ENCODE measurements around the gene RAB27B.
A peak's percentile ranks its signal among the peaks of the same experiment; 100 is the strongest.
"Not testable (repeated sequence)": the region's sequence is repeated elsewhere in the genome, so short reads cannot be mapped to it uniquely, and the experiment has no call there.

The RAB27B gene

DNA sequence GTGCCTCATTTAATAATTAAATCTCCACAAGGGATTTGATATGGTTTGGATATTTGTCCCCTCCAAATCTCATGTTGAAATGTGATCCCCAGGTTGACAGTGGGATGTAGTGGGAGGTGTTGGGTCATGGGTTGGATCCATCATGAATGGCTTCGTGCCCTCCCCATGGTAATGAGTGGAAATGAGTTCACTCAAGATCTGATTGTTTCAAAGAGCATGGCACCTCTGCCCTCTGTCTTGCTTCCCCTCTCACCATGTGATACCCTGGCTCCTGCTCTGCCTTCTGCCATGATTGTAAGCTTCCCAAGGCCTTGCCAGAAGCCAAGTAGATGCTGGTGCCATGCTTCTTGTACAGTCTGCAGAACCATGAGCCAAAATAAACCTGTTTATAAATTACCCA, 15.0 kb upstream of the RAB27B start:
- Histone ChIP-seq H3K4me1 (ENCODE audit: control insufficient read depth, insufficient read depth, low read length, poor library complexity, severe bottlenecking) (no peaks in the 10 kb centered on the region), H3K4me3 (ENCODE audit: insufficient read depth, low read depth, low read length, poor library complexity, severe bottlenecking) (no peak overlapping the region), H3K9me3 (ENCODE audit: control insufficient read depth, low read length) (no peaks in the 10 kb centered on the region), H3K27ac (ENCODE audit: insufficient read depth, low read length, poor library complexity, severe bottlenecking) (no peak overlapping the region), H3K27me3 (replicated peaks; ENCODE audit: control insufficient read depth, insufficient read depth, low read length, poor library complexity, severe bottlenecking) (no peaks in the 10 kb centered on the region), H3K36me3 (ENCODE audit: control insufficient read depth, insufficient read depth, low read length) (no peaks in the 10 kb centered on the region)
- no peak for DNase-seq

DNA sequence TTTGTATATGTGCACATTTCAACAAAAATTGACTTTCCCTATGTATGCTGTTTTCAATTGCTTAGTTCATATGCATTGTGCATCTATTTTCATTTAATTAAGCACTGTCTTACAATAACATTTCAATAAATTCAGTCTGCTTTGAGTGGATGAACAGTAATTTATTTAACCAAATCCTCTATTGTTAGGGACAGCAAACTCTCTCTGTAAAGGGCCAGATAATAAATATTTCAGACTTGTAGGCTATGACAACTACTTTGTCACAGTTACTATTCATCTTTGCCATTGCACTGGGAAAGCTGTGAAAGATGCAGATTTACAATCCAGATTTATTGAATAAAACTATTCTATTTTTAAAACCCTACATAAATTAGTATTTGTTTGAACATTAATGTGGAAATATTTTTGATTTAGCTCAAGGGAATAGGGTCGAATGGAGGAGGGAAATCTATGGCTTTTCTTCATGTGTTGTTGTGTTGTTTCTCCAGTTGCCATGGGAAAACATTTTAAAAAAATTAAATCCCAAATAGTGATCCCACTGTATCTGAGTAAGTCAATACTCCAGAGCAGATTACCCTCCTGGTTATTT, 14.2 kb upstream of the RAB27B start:
- H3K36me3 ChIP-seq (ENCODE audit: control insufficient read depth, insufficient read depth, low read length), result no peaks in the 10 kb centered on the region
- no peaks in the 10 kb centered on the region for H3K27me3 ChIP-seq (replicated peaks; ENCODE audit: control insufficient read depth, insufficient read depth, low read length, poor library complexity, severe bottlenecking)
- no peaks in the 10 kb centered on the region for H3K9me3 ChIP-seq (ENCODE audit: control insufficient read depth, low read length)
- H3K4me1 ChIP-seq (ENCODE audit: control insufficient read depth, insufficient read depth, low read length, poor library complexity, severe bottlenecking), result no peaks in the 10 kb centered on the region
- DNase-seq, result no peak
- H3K4me3 ChIP-seq (ENCODE audit: insufficient read depth, low read depth, low read length, poor library complexity, severe bottlenecking), result no peak overlapping the region
- no peak overlapping the region for H3K27ac ChIP-seq (ENCODE audit: insufficient read depth, low read length, poor library complexity, severe bottlenecking)

DNA sequence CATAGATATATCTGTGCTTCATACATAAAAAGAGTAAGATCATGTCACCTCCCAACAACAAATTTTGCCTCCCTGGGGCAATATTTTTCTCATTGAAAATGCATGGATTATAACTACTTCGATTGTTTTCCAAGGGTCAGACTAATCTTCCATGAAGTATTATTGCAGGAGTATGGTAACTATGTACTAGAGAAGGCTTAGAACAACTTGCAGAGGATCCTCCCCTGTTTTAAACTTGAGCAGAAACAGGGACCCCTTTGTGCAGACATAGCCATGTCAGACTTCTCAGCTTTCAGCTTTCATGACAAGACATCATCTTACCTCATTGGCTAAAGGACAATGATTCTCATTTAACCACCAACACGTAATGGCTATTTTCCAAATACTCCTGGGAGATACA, 13.2 kb upstream of the RAB27B start:
- no peaks in the 10 kb centered on the region for H3K36me3 ChIP-seq (ENCODE audit: control insufficient read depth, insufficient read depth, low read length)
- no peaks in the 10 kb centered on the region for H3K4me1 ChIP-seq (ENCODE audit: control insufficient read depth, insufficient read depth, low read length, poor library complexity, severe bottlenecking)
- H3K27me3 ChIP-seq (replicated peaks; ENCODE audit: control insufficient read depth, insufficient read depth, low read length, poor library complexity, severe bottlenecking), result no peaks in the 10 kb centered on the region
- H3K9me3 ChIP-seq (ENCODE audit: control insufficient read depth, low read length), result no peaks in the 10 kb centered on the region
- H3K27ac ChIP-seq (ENCODE audit: insufficient read depth, low read length, poor library complexity, severe bottlenecking), result no peak overlapping the region
- DNase-seq, result no peak
- no peak overlapping the region for H3K4me3 ChIP-seq (ENCODE audit: insufficient read depth, low read depth, low read length, poor library complexity, severe bottlenecking)

DNA sequence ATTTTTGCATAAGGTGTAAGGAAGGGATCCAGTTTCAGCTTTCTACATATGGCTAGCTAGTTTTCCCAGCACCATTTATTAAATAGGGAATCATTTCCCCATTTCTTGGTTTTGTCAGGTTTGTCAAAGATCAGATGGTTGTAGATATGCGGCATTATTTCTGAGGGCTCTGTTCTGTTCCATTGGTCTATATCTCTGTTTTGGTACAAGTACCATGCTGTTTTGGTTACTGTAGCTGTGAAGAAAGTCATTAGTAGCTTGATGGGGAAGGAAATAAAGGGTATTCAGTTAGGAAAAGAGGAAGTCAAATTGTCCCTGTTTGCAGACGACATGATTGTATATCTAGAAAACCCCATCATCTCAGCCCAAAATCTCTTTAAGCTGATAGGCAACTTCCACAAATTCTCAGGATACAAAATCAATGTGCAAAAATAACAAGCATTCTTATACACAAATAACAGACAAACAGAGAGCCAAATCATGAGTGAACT, 7.4 kb upstream of the RAB27B start:
- not testable (repeated sequence) for H3K27ac ChIP-seq (ENCODE audit: insufficient read depth, low read length, poor library complexity, severe bottlenecking); H3K4me3 ChIP-seq (ENCODE audit: insufficient read depth, low read depth, low read length, poor library complexity, severe bottlenecking); H3K36me3 ChIP-seq (ENCODE audit: control insufficient read depth, insufficient read depth, low read length); H3K4me1 ChIP-seq (ENCODE audit: control insufficient read depth, insufficient read depth, low read length, poor library complexity, severe bottlenecking); H3K27me3 ChIP-seq (replicated peaks; ENCODE audit: control insufficient read depth, insufficient read depth, low read length, poor library complexity, severe bottlenecking); H3K9me3 ChIP-seq (ENCODE audit: control insufficient read depth, low read length); DNase-seq

DNA sequence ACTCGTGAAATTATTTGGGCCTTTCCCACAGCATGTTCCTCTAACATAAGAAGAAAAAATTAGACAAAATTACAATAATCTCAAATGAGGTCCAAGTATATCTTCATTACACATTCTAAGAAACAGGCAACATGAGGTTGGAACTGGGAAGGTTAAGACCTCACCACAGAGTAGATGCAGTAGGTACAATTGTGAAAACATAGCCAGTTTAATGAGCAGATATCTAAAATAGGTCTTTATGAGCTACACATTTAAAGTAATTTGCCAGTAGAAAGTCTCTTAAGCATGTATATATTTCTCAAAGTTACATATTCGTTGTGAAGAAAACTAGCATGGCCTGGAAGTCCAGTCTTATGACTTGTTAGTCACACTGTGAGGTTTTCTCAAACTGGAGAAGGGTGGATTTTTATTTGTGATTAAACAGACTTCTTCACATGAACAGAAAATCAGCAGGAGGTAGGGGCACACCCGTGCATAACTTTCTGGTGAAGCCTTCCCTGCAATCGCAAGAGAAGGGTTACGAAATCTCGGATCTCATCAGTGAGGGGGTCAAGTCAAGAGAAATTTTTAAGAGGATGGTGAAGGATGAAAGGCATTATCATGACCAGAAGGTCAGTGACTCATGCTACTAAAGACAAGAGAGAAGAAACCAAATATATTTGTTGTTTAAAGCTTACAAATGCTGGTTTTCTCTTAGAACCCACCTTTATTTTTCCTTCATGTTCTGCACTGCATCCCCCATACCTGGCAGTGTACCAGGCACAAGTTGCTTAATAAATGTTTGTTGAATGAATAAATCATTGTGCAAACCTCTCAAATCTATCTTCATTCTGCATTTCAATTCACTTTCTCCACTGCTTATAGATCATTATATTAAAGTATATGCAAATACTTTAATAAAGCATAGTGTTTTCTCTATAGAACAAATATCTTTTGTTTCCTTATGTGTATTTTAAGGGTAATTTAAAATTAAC, 5.1 kb upstream of the RAB27B start:
- Histone ChIP-seq H3K36me3 (ENCODE audit: control insufficient read depth, insufficient read depth, low read length) (no peaks in the 10 kb centered on the region), H3K27ac (ENCODE audit: insufficient read depth, low read length, poor library complexity, severe bottlenecking) (no peak overlapping the region), H3K9me3 (ENCODE audit: control insufficient read depth, low read length) (no peaks in the 10 kb centered on the region), H3K27me3 (replicated peaks; ENCODE audit: control insufficient read depth, insufficient read depth, low read length, poor library complexity, severe bottlenecking) (no peaks in the 10 kb centered on the region), H3K4me1 (ENCODE audit: control insufficient read depth, insufficient read depth, low read length, poor library complexity, severe bottlenecking) (no peaks in the 10 kb centered on the region), H3K4me3 (ENCODE audit: insufficient read depth, low read depth, low read length, poor library complexity, severe bottlenecking) (no peak overlapping the region)
- no peak for DNase-seq

DNA sequence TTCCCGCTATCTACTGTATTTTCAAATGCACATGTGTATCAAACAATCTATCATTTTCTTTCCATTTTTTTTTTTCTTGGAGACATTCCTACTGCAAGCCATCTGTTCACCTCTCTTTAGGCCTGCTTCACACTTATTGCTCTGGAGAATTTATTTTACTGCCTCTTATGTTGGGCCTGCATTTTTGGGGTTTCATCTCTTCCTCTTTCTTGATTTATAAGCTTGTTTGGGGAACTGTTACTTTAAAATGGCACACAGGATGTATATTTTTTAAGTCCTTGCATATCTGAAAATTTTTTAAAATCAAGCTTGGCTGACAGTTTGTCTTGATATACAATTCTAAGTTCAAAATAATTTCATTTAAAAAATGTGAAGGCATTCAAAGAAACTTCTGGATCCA, 3.5 kb upstream of the RAB27B start:
- DNase-seq, result no peak
- H3K4me3 ChIP-seq (ENCODE audit: insufficient read depth, low read depth, low read length, poor library complexity, severe bottlenecking), result no peak overlapping the region
- no peaks in the 10 kb centered on the region for H3K4me1 ChIP-seq (ENCODE audit: control insufficient read depth, insufficient read depth, low read length, poor library complexity, severe bottlenecking)

DNA sequence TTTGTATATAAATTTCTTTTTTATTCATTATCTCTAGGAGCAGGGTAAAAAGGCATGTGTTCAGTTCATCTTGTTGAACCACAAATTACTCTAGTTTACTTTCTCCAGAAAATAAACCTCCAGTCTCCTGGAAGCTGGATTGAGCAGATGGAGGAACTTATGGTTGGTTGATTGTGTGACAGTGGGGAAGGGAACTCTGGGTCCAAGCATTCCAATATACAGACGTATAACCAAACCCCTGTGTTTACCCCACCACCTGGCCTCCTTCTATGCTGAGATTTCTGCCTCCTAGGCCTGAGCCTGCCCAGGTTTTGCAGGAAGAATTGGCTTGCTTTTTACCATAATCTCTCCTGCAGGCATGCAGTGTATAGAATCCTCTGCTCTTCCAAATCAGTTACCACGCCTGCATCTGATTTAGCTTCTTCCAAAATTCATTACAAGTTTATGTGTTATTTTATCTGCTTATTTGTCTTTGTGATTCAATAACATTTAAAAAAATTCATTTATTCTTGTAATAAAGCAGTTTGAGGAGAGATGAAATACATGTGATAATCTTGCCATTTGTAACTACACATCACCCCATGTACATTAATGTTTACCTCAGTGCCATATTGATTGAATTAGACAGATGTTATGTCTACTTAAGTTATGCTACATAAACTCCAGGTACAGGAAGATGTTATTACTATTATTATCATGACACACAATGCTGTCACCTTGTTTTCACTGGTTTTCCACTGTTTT, 2.5 kb upstream of the RAB27B start:
- H3K4me3 ChIP-seq (ENCODE audit: insufficient read depth, low read depth, low read length, poor library complexity, severe bottlenecking), result no peak overlapping the region
- H3K36me3 ChIP-seq (ENCODE audit: control insufficient read depth, insufficient read depth, low read length), result no peaks in the 10 kb centered on the region
- H3K9me3 ChIP-seq (ENCODE audit: control insufficient read depth, low read length), result no peaks in the 10 kb centered on the region
- H3K27ac ChIP-seq (ENCODE audit: insufficient read depth, low read length, poor library complexity, severe bottlenecking), result no peak overlapping the region
- H3K27me3 ChIP-seq (replicated peaks; ENCODE audit: control insufficient read depth, insufficient read depth, low read length, poor library complexity, severe bottlenecking), result no peaks in the 10 kb centered on the region
- peaks cover 5% of the 10 kb centered on the region for H3K4me1 ChIP-seq (ENCODE audit: control insufficient read depth, insufficient read depth, low read length, poor library complexity, severe bottlenecking)
- no peak for DNase-seq

More for the DNA sequence above, 3.5 kb upstream of the RAB27B start:
- Histone ChIP-seq H3K36me3 (ENCODE audit: control insufficient read depth, insufficient read depth, low read length) (no peaks in the 10 kb centered on the region), H3K27ac (ENCODE audit: insufficient read depth, low read length, poor library complexity, severe bottlenecking) (no peak overlapping the region), H3K9me3 (ENCODE audit: control insufficient read depth, low read length) (no peaks in the 10 kb centered on the region), H3K27me3 (replicated peaks; ENCODE audit: control insufficient read depth, insufficient read depth, low read length, poor library complexity, severe bottlenecking) (no peaks in the 10 kb centered on the region)

DNA sequence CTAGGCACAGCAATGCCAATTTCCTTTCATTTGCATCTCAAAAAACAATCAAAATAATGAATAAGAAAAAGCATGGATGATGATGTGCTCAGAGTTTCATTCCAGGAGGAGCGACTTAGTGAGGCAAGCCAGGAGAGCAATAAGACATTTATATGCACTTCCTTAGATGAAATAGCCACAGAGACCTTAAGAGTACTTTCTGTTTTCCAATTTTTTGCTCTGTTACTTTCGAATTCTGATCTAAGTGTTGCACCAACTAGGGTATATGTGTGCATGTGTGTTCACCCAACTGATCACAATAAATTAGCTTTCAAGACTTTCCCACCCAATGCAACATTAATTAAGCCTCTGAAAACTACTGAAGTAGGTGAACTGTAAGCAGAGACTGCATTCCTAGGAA, 709 bp downstream of the RAB27B start:
- Histone ChIP-seq H3K27ac (ENCODE audit: insufficient read depth, low read length, poor library complexity, severe bottlenecking) (no peak overlapping the region), H3K27me3 (replicated peaks; ENCODE audit: control insufficient read depth, insufficient read depth, low read length, poor library complexity, severe bottlenecking) (no peaks in the 10 kb centered on the region), H3K4me1 (ENCODE audit: control insufficient read depth, insufficient read depth, low read length, poor library complexity, severe bottlenecking) (peaks cover 5% of the 10 kb centered on the region), H3K9me3 (ENCODE audit: control insufficient read depth, low read length) (no peaks in the 10 kb centered on the region), H3K4me3 (ENCODE audit: insufficient read depth, low read depth, low read length, poor library complexity, severe bottlenecking) (peak overlapping the region; percentile 72), H3K36me3 (ENCODE audit: control insufficient read depth, insufficient read depth, low read length) (no peaks in the 10 kb centered on the region)
- no peak for DNase-seq

DNA sequence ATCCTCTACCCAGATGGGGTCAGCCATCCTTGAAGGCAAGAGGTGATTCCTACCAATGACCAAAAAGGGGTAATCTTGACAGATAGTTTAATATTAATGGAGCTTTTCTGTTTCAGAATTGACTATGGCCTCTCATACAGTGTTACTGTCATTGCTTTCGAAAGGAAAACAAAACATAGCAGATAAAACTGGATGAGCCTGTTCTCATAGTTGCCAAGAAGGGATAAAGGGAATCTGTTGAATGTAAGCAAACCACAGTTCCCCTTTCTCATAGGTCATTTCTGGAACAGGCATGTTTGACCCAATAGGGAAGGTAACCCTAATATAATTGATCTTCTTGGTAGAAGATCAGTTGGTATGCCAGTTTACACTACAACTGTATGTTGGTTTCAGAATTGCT, 1.6 kb downstream of the RAB27B start:
- Histone ChIP-seq H3K27ac (ENCODE audit: insufficient read depth, low read length, poor library complexity, severe bottlenecking) (no peak overlapping the region), H3K4me1 (ENCODE audit: control insufficient read depth, insufficient read depth, low read length, poor library complexity, severe bottlenecking) (peaks cover 5% of the 10 kb centered on the region), H3K27me3 (replicated peaks; ENCODE audit: control insufficient read depth, insufficient read depth, low read length, poor library complexity, severe bottlenecking) (no peaks in the 10 kb centered on the region), H3K4me3 (ENCODE audit: insufficient read depth, low read depth, low read length, poor library complexity, severe bottlenecking) (no peak overlapping the region), H3K9me3 (ENCODE audit: control insufficient read depth, low read length) (no peaks in the 10 kb centered on the region), H3K36me3 (ENCODE audit: control insufficient read depth, insufficient read depth, low read length) (no peaks in the 10 kb centered on the region)
- no peak for DNase-seq

DNA sequence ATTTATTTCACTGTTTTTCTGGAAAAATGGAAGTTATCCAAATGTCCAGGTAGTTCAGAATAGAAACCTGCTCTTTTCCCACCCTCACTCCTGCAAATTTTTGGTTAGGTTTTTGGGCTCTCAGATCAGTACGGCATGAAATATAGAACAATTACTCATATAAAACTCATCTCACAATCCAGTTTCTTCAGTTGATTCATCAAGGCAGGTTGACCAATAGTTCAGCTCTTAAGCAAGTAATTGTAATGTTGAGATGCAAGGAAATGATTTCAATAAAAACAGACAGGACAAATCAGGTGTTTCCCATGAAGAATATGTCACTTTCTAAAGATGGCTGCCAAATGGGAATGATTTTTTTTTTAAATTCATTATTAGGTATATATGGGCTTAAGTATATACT, 2.0 kb downstream of the RAB27B start:
- no peaks in the 10 kb centered on the region for H3K27me3 ChIP-seq (replicated peaks; ENCODE audit: control insufficient read depth, insufficient read depth, low read length, poor library complexity, severe bottlenecking)
- peaks cover 5% of the 10 kb centered on the region for H3K4me1 ChIP-seq (ENCODE audit: control insufficient read depth, insufficient read depth, low read length, poor library complexity, severe bottlenecking)
- no peaks in the 10 kb centered on the region for H3K36me3 ChIP-seq (ENCODE audit: control insufficient read depth, insufficient read depth, low read length)
- DNase-seq, result no peak
- H3K4me3 ChIP-seq (ENCODE audit: insufficient read depth, low read depth, low read length, poor library complexity, severe bottlenecking), result no peak overlapping the region
- no peaks in the 10 kb centered on the region for H3K9me3 ChIP-seq (ENCODE audit: control insufficient read depth, low read length)
- no peak overlapping the region for H3K27ac ChIP-seq (ENCODE audit: insufficient read depth, low read length, poor library complexity, severe bottlenecking)

Data from effector memory CD4-positive, alpha-beta T cell (primary cell).